ENCODE measurements around the gene MFAP4.
A peak's percentile ranks its signal among the peaks of the same experiment; 100 is the strongest.

The MFAP4 gene

GRCh38 chr17:19380481-19381301 lies 6.3 kb downstream of the MFAP4 start:
- no peak for TF ChIP-seq CTCF (IDR thresholded peaks at IDR 0.05; ENCODE audit: low read depth, low read length)

GRCh38 chr17:19379361-19380065 lies 7.5 kb downstream of the MFAP4 start:
- H3K4me3 ChIP-seq (replicated peaks in 1 of 2; ENCODE audit: low read depth in 2 of 2, low read length in 2 of 2), result peak overlapping the region; percentile 85 to 94
- DNase-seq (ENCODE audit: low read depth in 2 of 2), result no peak
- TF ChIP-seq CTCF (IDR thresholded peaks at IDR 0.05; ENCODE audit: low read depth, low read length), result no peak

More at GRCh38 chr17:19380481-19381301, 6.3 kb downstream of the MFAP4 start:
- no peak for DNase-seq (ENCODE audit: low read depth in 2 of 2)
- H3K4me3 ChIP-seq (replicated peaks in 1 of 2; ENCODE audit: low read depth in 2 of 2, low read length in 2 of 2), result no peak overlapping the region

GRCh38 chr17:19378416-19379360 lies 8.3 kb downstream of the MFAP4 start, which contains the start of gene MAPK7:
MAPK7 (plus strand) TSS chr17:19378498; CDS start chr17:19378901, 403 bp downstream.
- no peak for TF ChIP-seq CTCF (IDR thresholded peaks at IDR 0.05; ENCODE audit: low read depth, low read length)
- DNase-seq (ENCODE audit: low read depth in 2 of 2), result no peak
- peak within 1 kb of the TSS; percentile 85 to 94 for H3K4me3 ChIP-seq (replicated peaks in 1 of 2; ENCODE audit: low read depth in 2 of 2, low read length in 2 of 2)

GRCh38 chr17:19377602-19378415 lies 9.2 kb downstream of the MFAP4 start:
- DNase-seq (ENCODE audit: low read depth in 2 of 2), result peak; percentile 99 to 100
- no peak for TF ChIP-seq CTCF (IDR thresholded peaks at IDR 0.05; ENCODE audit: low read depth, low read length)
- H3K4me3 ChIP-seq (replicated peaks in 1 of 2; ENCODE audit: low read depth in 2 of 2, low read length in 2 of 2), result peak overlapping the region; percentile 85 to 94

- peak overlapping the region; percentile 71 to 94 for H3K4me3 ChIP-seq (replicated peaks in 1 of 2; ENCODE audit: low read depth in 2 of 2, low read length in 2 of 2)
- DNase-seq (ENCODE audit: low read depth in 2 of 2), result no peak
- TF ChIP-seq CTCF (IDR thresholded peaks at IDR 0.05; ENCODE audit: low read depth, low read length), result no peak
These were observed 10.2 kb downstream of the MFAP4 start for GRCh38 chr17:19376811-19377210.

All from cardiac fibroblast (primary cell).